HepG2 (cell line): ENCODE measurements around the gene CLEC20A. TPM values are rescaled to one million over a fixed set of nuclear protein-coding genes. Genes with fewer than 3 reads are reported as not detected.

Experiments
- ATAC-seq: fragments of 200-7000 bp; cut with Tn5 transposase; 3 replicates; pipeline ENCODE4 v1.9.1; 2020; ENCODE audit warnings: mild to moderate bottlenecking, moderate library complexity
- BruUV-seq: library from RNA; stranded (reverse); fragments of 400-500 nt; replicated peaks from 2 replicates; lab custom pipeline; 2021; lab: Mats Ljungman, UMichigan
- CTCF ChIA-PET: fragments of 300-600 bp; formaldehyde crosslinking; extraction: SDS; loops from one replicate; lab custom pipeline; 2021; ENCODE audit warnings: low total read pairs, inconsistent platforms, low intra/inter-chr PET ratio; lab: Yijun Ruan, JAX
- POLR2A ChIA-PET: fragments of 350-600 bp; sonication (Branson Sonifier 250); formaldehyde crosslinking; loops from one replicate; lab custom pipeline; 2020; ENCODE audit warnings: antibody characterized with exemption, inconsistent platforms; lab: Yijun Ruan, JAX
- DNase-seq: peaks from one replicate; pipeline ENCODE4 v3.0.0-alpha.2; 2015; ENCODE audit warnings: low spot score
- FAIRE-seq: peaks from 3 replicates; lab custom pipeline; 2011; peaks lifted over from hg19 to GRCh38; lab: Jason Lieb, UNC
- H2AFZ ChIP-seq: one replicate; pipeline ENCODE4 v1.6.1; 2011; ENCODE audit warnings: low read length, inconsistent platforms
- H3K27ac ChIP-seq: fragments of 300-600 bp; 3 replicates; pipeline ENCODE4 v1.8.0; 2011; ENCODE audit warnings: mixed run types, mild to moderate bottlenecking, mixed read lengths, low read length, inconsistent platforms; ENCODE audit not compliant: insufficient read depth; ENCODE audit errors: extremely low read length
- H3K27me3 ChIP-seq, 2 experiments: fragments of 200-600 bp in 1 of 2; 2 replicates in 1 of 2; 3 replicates in 1 of 2; pipeline versions ENCODE4 v1.6.0 to v1.8.0; 2011; ENCODE audit warnings: low read length in 2 of 2, mild to moderate bottlenecking in 2 of 2, moderate library complexity in 2 of 2, inconsistent platforms in 1 of 2; ENCODE audit not compliant: insufficient read depth in 2 of 2, control insufficient read depth in 1 of 2
- H3K36me3 ChIP-seq, 2 experiments: fragments of 200-600 bp in 1 of 2; replicated peaks in 1 of 2; 2 replicates in 1 of 2; 3 replicates in 1 of 2; pipeline versions ENCODE4 v1.5.1 to v1.8.0; 2011; ENCODE audit warnings: low read length in 2 of 2, inconsistent platforms in 1 of 2; ENCODE audit not compliant: insufficient read depth in 2 of 2, control insufficient read depth in 1 of 2
- H3K4me1 ChIP-seq: 2 replicates; pipeline ENCODE4 v1.5.1; 2012; ENCODE audit warnings: low read length, inconsistent platforms; ENCODE audit not compliant: insufficient read depth
- H3K4me2 ChIP-seq: 2 replicates; pipeline ENCODE4 v1.6.0; 2011; ENCODE audit warnings: low read depth, low read length, inconsistent platforms
- H3K4me3 ChIP-seq, 3 experiments: fragments of 200-600 bp in 1 of 3; sonication (generic), shearing (Covaris generic) in 1 of 3; replicated peaks in 1 of 3; 2 replicates each; pipeline ENCODE4 v1.5.1; 2011 to 2016; ENCODE audit warnings: low read length in 3 of 3, inconsistent platforms in 2 of 3, low read depth in 2 of 3, mild to moderate bottlenecking in 2 of 3, control low read depth in 1 of 3, mixed read lengths in 1 of 3; ENCODE audit not compliant: insufficient read depth in 1 of 3
- H3K79me2 ChIP-seq: one replicate; pipeline ENCODE4 v1.6.1; 2011; ENCODE audit warnings: low read length, inconsistent platforms; ENCODE audit not compliant: insufficient read depth
- H3K9ac ChIP-seq: 2 replicates; pipeline ENCODE4 v1.6.0; 2011; ENCODE audit warnings: mild to moderate bottlenecking, low read depth, low read length, inconsistent platforms; ENCODE audit not compliant: insufficient read depth
- H3K9me3 ChIP-seq: 2 replicates; pipeline ENCODE4 v1.5.1; 2012; ENCODE audit warnings: mild to moderate bottlenecking, low read length
- H4K20me1 ChIP-seq: 2 replicates; pipeline ENCODE4 v1.6.0; 2011; ENCODE audit warnings: inconsistent platforms, mild to moderate bottlenecking, low read length, moderate library complexity; ENCODE audit not compliant: insufficient read depth
- PHF8 ChIP-seq: sonication (generic); formaldehyde crosslinking; IDR thresholded peaks from 2 replicates; pipeline ENCODE4 v1.5.0; 2020; ENCODE audit warnings: missing genetic modification reagents
- ZNF550 ChIP-seq: sonication (generic); formaldehyde crosslinking; IDR thresholded peaks from 2 replicates; pipeline ENCODE4 v1.4.0; 2020; ENCODE audit warnings: mild to moderate bottlenecking, missing genetic modification reagents, borderline replicate concordance
- WGBS: methylation state at CpG from one replicate; pipeline ENCODE4 v1.1.6; 2017; ENCODE audit warnings: low lambda C conversion rate; 5-methylcytosine and 5-hydroxymethylcytosine counted together
- in situ Hi-C: cut with HindIII; loops from 2 replicates; pipeline ENCODE4 v1.10.0; 2017; ENCODE audit warnings: low pct_unique_long_range_greater_than_20kb; ENCODE audit not compliant: extremely low pct_ligation_motif_present
- intact Hi-C: fragments of 100-400 bp; cut with micrococcal nuclease; formaldehyde crosslinking; loops from one replicate; pipeline ENCODE4 v1.10.0; 2022; ENCODE audit not compliant: unreplicated experiment
- polyA plus RNA-seq, 8 experiments: library from polyadenylated mRNA; depleted of rRNA in 3 of 8; stranded (reverse) in 7 of 8; unstranded in 1 of 8; fragments of >200 nt; fragmentation: Illumina TruSeq in 4 of 8; extraction: Trizol in 4 of 8; gene quantifications; 2 replicates each; pipeline versions ENCODE4 v1.2.1 to v1.2.3, GENCODE V29; 2011 to 2016; ENCODE audit warnings: low read depth in 4 of 8, missing spikeins in 1 of 8, mixed read lengths in 1 of 8; ENCODE audit not compliant: insufficient read depth in 1 of 8
- total RNA-seq, 5 experiments: library from RNA; depleted of rRNA; stranded (reverse); fragments of >200 nt; fragmentation: Illumina TruSeq; extraction: Trizol; gene quantifications; 2 replicates each; pipeline ENCODE4 v1.2.3, GENCODE V29; 2016; ENCODE audit warnings: low read depth in 1 of 5
- TF ChIP-seq, protein P1 (sequence below): sonication (generic); formaldehyde crosslinking; IDR thresholded peaks from 2 replicates; pipeline ENCODE4 v1.4.0; 2020; ENCODE audit warnings: mild to moderate bottlenecking, missing genetic modification reagents

The CLEC20A gene
- total and polyA plus RNA-seq, 2 of the 13 experiments (the other 11 are each of a cell fraction or from before 2014, with no cell fraction given) = not detected

DNA sequence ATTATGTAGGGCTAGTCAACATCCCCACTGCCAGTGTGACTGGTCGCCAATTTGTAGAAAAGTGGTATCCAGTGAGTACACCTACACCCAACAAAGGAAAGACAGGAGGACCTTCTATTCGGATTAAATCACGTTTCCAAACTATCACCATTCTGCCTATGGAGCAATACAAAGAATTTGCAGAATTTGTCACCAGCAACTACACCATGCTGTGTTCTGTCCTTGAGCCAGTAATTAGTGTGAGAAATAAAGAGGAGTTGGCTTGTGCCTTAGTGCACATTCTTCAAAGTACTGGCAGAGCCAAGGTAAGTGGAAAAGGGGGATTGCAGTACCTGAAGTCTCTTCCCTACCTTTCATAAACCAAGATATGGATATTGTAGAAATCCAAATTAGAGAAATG is 53.8 kb downstream of the CLEC20A start:
- no peak for DNase-seq
- H3K4me2 ChIP-seq = no peak overlapping the region
- BruUV-seq = no TSS peak
- no peak for ATAC-seq
- no peaks in the 10 kb centered on the region for H4K20me1 ChIP-seq
- no peak for FAIRE-seq
- ChIA-PET POLR2A (no interaction called here), CTCF (no interaction called here)
- 95% methylated on average over 3 of the region's 3 CpGs for WGBS
- H3K9me3 ChIP-seq = no peaks in the 10 kb centered on the region
- H2AFZ ChIP-seq = no peak overlapping the region
- H3K4me1 ChIP-seq = no peaks in the 10 kb centered on the region
- no peaks in the 10 kb centered on the region for H3K27me3 ChIP-seq
- no peak for TF ChIP-seq PHF8 (CRISPR knock-in tag)
- in situ Hi-C loops (no loop called here), intact Hi-C loops (no loop called here)
- H3K36me3 ChIP-seq = peaks cover 0 to 10% of the 10 kb centered on the region in 2 experiments; a peak in 3 of 5 replicates
- no peak overlapping the region for H3K27ac ChIP-seq
- H3K4me3 ChIP-seq = no peak overlapping the region
- H3K79me2 ChIP-seq = no peaks in the 10 kb centered on the region
- H3K9ac ChIP-seq = no peak overlapping the region

DNA sequence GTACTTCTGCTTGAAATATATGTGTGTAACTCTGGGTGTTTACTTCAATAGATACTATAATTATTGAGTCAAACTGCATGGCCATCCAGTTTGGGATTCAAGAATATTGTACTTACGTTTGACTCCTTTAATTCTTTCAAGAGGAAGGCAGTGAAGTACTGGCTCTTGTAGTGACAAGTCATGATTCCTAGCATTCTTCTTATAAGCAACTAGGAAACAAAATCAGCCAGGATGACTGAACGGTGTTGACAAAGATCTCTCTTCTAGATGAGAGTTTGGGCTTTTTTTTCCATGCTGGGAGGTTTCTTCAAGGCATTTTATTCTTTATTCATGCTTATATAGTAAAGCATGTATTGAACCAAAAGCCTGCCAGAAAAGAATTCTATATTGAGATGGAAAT is 58.3 kb downstream of the CLEC20A start:
- no peak overlapping the region for H3K4me2 ChIP-seq
- CTCF ChIA-PET = no interaction called here
- ATAC-seq = no peak

More for the DNA sequence above, 58.3 kb downstream of the CLEC20A start:
- no peaks in the 10 kb centered on the region for H3K27me3 ChIP-seq
- peaks cover 0 to 6% of the 10 kb centered on the region in 2 experiments; a peak in 2 of 5 replicates for H3K36me3 ChIP-seq
- in situ Hi-C loops = no loop called here
- no peaks in the 10 kb centered on the region for H4K20me1 ChIP-seq
- POLR2A ChIA-PET = no interaction called here
- H3K9ac ChIP-seq = no peak overlapping the region
- H3K79me2 ChIP-seq = no peaks in the 10 kb centered on the region
- H3K9me3 ChIP-seq = no peaks in the 10 kb centered on the region
- H2AFZ ChIP-seq = no peak overlapping the region
- no peaks in the 10 kb centered on the region for H3K4me1 ChIP-seq
- WGBS = 97% methylated on average over 2 of the region's 2 CpGs
- no peak overlapping the region for H3K27ac ChIP-seq
- TF ChIP-seq, protein P1, sequence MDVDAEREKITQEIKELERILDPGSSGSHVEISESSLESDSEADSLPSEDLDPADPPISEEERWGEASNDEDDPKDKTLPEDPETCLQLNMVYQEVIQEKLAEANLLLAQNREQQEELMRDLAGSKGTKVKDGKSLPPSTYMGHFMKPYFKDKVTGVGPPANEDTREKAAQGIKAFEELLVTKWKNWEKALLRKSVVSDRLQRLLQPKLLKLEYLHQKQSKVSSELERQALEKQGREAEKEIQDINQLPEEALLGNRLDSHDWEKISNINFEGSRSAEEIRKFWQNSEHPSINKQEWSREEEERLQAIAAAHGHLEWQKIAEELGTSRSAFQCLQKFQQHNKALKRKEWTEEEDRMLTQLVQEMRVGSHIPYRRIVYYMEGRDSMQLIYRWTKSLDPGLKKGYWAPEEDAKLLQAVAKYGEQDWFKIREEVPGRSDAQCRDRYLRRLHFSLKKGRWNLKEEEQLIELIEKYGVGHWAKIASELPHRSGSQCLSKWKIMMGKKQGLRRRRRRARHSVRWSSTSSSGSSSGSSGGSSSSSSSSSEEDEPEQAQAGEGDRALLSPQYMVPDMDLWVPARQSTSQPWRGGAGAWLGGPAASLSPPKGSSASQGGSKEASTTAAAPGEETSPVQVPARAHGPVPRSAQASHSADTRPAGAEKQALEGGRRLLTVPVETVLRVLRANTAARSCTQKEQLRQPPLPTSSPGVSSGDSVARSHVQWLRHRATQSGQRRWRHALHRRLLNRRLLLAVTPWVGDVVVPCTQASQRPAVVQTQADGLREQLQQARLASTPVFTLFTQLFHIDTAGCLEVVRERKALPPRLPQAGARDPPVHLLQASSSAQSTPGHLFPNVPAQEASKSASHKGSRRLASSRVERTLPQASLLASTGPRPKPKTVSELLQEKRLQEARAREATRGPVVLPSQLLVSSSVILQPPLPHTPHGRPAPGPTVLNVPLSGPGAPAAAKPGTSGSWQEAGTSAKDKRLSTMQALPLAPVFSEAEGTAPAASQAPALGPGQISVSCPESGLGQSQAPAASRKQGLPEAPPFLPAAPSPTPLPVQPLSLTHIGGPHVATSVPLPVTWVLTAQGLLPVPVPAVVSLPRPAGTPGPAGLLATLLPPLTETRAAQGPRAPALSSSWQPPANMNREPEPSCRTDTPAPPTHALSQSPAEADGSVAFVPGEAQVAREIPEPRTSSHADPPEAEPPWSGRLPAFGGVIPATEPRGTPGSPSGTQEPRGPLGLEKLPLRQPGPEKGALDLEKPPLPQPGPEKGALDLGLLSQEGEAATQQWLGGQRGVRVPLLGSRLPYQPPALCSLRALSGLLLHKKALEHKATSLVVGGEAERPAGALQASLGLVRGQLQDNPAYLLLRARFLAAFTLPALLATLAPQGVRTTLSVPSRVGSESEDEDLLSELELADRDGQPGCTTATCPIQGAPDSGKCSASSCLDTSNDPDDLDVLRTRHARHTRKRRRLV (CRISPR knock-in tag) = no peak
- TF ChIP-seq ZNF550 (CRISPR knock-in tag) = no peak
- TF ChIP-seq, all 625 proteins: peak for 0
- no peak overlapping the region for H3K4me3 ChIP-seq
- DNase-seq (no peak), FAIRE-seq (no peak)
- intact Hi-C loops = no loop called here
- BruUV-seq = no TSS peak
